Left ventricle myocardium inferior (tissue), 1 donor: Measurements from ENCODE around the gene IBA57. TPM values are rescaled to one million over a fixed set of nuclear protein-coding genes. Genes with fewer than 3 reads are reported as not detected.

Source experiments
- DNase-seq: peaks from one replicate; pipeline ENCODE4 v3.0.0-alpha.2; 2020
- H3K27ac ChIP-seq: fragments of 200-600 bp; replicated peaks from 2 replicates; pipeline ENCODE4 v1.8.0; 2021
- H3K27me3 ChIP-seq: fragments of 200-600 bp; 2 replicates; pipeline ENCODE4 v1.8.0; 2021; ENCODE audit warnings: low read depth
- H3K36me3 ChIP-seq: fragments of 200-600 bp; 2 replicates; pipeline ENCODE4 v1.8.0; 2021
- H3K4me1 ChIP-seq: fragments of 200-600 bp; 2 replicates; pipeline ENCODE4 v1.8.0; 2021
- H3K4me3 ChIP-seq: fragments of 200-600 bp; 2 replicates; pipeline ENCODE4 v1.8.0; 2021; ENCODE audit warnings: mild to moderate bottlenecking, moderate library complexity
- H3K9me3 ChIP-seq: fragments of 200-600 bp; replicated peaks from 2 replicates; pipeline ENCODE4 v1.8.0; 2021
- intact Hi-C: fragments of 100-400 bp; cut with micrococcal nuclease; formaldehyde crosslinking; loops from one replicate; pipeline ENCODE4 v1.11.0; 2022
- total RNA-seq: library from RNA; stranded (reverse); fragmentation: NEBNext Ultra II Directional; extraction: Animal tissue kit (Norgen Biotek cat#: 25700); gene quantifications from one replicate; pipeline ENCODE4 v1.2.1, GENCODE V29; 2021
- TF ChIP-seq, protein P1 (sequence below): fragments of 200-600 bp; IDR thresholded peaks from 2 replicates; pipeline ENCODE4 v1.8.0; 2021; ENCODE audit warnings: antibody characterized with exemption, mild to moderate bottlenecking, borderline replicate concordance
- donor health status: DM: no; HTN: yes; CAD: no; lungs with severe emphysema.

The IBA57 gene
- total RNA-seq, 1 donor from 2014 or later: 15.0 TPM

DNA sequence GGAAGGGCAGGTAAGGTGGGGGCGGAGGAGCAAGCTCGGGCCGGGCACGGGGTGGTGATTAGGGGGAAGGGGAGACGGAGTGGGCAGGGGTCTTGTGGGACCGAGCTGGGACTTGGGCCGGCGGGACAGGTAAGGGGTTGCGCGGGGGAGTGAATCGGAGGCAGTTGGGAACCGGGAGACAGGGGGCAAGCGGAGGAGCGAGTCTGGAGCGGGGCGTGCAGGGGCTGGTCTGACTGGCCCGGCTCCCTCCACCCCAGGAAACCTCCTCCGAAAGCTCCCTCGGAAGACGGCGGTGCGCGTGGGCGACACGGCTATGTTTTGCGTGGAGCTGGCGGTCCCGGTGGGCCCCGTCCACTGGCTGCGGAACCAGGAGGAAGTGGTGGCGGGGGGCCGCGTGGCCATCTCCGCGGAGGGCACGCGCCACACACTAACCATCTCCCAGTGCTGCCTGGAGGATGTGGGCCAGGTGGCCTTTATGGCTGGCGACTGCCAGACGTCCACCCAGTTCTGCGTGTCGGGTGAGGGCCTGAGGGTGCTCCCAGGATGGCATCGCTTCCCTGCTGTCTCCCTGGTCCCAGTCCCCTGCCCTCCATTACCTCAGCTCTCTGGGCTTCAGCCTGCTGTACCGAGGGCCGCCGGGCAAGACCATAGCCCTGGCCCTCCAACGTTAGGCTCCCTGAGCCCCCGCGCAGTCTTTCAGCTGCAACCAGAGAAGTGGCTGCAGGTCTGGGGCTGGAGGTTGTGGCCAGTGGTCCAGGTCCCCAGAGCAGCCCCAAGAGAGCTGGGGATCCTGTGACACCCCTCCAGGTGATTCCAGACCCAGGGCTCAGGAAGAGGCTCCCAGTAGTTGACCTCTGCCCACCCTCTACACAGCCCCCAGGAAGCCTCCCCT lies 48.6 kb downstream of the IBA57 start:
- H3K27me3 ChIP-seq: peaks cover 28% of the 10 kb centered on the region

DNA sequence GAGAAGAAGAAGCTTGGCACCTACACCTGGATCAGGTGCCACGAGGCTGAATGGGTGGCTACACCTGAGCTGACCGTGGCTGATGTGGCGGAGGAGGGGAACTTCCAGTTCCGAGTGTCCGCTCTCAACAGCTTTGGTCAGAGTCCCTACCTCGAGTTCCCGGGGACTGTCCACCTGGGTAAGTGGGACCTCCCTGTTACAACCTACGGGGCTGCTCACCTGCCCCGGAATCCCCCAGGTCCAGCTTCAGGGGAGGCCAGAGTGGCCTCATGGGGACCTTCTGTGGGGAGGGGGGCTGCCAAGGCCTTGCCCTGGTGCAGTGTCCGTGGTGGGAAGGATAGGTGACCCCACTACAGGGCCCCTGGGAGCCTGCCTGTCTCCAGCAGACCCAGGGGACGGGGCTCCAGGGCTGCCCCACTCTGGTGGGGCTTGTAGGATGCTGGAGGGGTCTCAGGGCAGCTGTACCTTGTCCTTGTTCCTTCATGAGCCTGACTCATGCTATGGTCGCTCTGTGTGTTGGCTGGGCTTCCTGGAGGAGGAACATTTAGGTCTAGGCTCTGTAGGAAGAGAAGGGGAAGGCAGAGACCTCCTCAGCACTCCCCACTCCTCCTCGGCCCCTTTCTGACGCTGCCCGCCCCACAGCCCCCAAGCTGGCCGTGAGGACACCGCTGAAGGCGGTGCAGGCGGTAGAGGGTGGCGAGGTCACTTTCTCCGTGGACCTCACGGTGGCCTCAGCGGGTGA lies 49.5 kb downstream of the IBA57 start:
- no peak overlapping the region for H3K4me3 ChIP-seq
- peak overlapping the region; percentile 44 for H3K27ac ChIP-seq
- no peak for DNase-seq
- intact Hi-C loops: no loop called here
- peaks cover 22% of the 10 kb centered on the region for H3K27me3 ChIP-seq
- peaks cover 91% of the 10 kb centered on the region for H3K4me1 ChIP-seq
- no peaks in the 10 kb centered on the region for H3K9me3 ChIP-seq
- peaks cover 65% of the 10 kb centered on the region for H3K36me3 ChIP-seq
- TF ChIP-seq, protein P1, sequence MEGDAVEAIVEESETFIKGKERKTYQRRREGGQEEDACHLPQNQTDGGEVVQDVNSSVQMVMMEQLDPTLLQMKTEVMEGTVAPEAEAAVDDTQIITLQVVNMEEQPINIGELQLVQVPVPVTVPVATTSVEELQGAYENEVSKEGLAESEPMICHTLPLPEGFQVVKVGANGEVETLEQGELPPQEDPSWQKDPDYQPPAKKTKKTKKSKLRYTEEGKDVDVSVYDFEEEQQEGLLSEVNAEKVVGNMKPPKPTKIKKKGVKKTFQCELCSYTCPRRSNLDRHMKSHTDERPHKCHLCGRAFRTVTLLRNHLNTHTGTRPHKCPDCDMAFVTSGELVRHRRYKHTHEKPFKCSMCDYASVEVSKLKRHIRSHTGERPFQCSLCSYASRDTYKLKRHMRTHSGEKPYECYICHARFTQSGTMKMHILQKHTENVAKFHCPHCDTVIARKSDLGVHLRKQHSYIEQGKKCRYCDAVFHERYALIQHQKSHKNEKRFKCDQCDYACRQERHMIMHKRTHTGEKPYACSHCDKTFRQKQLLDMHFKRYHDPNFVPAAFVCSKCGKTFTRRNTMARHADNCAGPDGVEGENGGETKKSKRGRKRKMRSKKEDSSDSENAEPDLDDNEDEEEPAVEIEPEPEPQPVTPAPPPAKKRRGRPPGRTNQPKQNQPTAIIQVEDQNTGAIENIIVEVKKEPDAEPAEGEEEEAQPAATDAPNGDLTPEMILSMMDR: no peak

More for the DNA sequence above, 48.6 kb downstream of the IBA57 start:
- intact Hi-C loops: no loop called here
- Histone ChIP-seq H3K9me3 (no peaks in the 10 kb centered on the region), H3K36me3 (peaks cover 56% of the 10 kb centered on the region), H3K27ac (peak overlapping the region; percentile 68), H3K4me3 (peak overlapping the region; percentile 65), H3K4me1 (peaks cover 91% of the 10 kb centered on the region)
- TF ChIP-seq, protein P1: no peak
- DNase-seq: no peak

DNA sequence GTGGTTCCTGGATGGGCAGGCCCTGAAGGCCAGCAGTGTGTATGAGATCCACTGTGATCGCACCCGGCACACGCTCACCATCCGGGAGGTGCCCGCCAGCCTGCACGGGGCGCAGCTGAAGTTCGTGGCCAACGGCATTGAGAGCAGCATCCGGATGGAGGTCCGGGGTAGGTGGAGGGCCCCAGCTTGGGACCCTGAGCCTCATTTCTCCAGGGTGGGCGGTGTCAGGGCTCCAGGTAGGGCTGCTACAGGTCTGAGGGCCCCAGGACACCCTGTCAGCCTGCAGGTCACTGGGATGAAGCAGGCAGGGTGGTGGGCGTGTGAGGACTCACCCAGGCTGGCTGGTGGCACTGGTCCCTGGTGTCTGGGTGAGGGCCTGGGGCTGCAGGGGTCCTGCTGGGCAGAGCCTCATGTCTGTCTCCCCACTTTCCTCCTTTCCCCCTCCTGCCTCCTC lies 50.1 kb downstream of the IBA57 start:
- Histone ChIP-seq H3K9me3 (no peaks in the 10 kb centered on the region), H3K36me3 (peaks cover 71% of the 10 kb centered on the region), H3K27me3 (peaks cover 22% of the 10 kb centered on the region), H3K4me3 (no peak overlapping the region), H3K27ac (peak overlapping the region; percentile 44), H3K4me1 (peaks cover 88% of the 10 kb centered on the region)
- intact Hi-C loops: no loop called here
- DNase-seq: no peak
- TF ChIP-seq, protein P1: no peak

DNA sequence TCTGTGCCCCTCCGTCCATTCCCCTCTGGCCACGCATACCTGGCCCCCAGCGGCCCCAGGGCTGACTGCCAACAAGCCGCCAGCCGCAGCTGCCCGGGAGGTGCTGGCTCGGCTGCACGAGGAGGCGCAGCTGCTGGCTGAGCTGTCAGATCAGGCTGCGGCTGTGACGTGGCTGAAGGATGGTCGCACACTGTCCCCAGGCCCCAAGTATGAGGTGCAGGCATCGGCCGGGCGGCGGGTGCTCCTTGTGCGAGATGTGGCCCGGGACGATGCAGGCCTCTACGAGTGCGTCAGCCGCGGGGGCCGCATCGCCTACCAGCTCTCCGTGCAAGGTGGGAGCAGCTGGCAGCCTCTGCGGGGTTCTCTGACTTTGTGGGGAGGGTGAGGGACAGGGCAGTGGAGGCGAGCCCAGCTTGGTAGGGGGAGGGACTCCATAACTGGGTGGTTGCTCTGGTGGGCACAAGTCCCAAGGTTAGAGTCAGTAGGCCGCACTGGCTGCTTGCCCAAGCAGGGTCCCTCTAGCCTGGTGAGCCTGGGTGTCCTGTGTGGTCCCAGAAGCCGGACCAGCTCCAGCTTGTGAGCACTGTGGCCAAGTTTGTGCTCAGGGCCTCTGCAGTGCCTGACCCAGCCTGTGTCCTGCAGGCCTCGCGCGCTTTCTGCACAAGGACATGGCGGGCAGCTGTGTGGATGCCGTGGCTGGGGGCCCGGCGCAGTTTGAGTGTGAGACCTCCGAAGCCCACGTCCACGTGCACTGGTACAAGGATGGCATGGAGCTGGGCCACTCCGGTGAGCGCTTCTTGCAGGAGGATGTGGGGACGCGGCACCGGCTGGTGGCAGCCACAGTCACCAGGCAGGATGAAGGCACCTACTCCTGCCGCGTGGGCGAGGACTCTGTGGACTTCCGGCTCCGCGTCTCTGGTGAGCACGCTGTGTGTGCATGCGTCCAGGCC lies 51.0 kb downstream of the IBA57 start:
- no peak overlapping the region for H3K4me3 ChIP-seq
- peak overlapping the region; percentile 44 for H3K27ac ChIP-seq
- H3K4me1 ChIP-seq: peaks cover 85% of the 10 kb centered on the region
- DNase-seq: no peak
- TF ChIP-seq, protein P1: no peak
- peaks cover 78% of the 10 kb centered on the region for H3K36me3 ChIP-seq
- peaks cover 15% of the 10 kb centered on the region for H3K27me3 ChIP-seq
- H3K9me3 ChIP-seq: no peaks in the 10 kb centered on the region
- intact Hi-C loops: no loop called here
